ENCODE data around the gene MDC1. TPM values are rescaled to one million over a fixed set of nuclear protein-coding genes. Genes with fewer than 3 reads are reported as not detected.

The MDC1 gene
- total and polyA plus RNA-seq, 2 experiments from 2014 or later = 17.2 to 32.7 TPM

GRCh38 chr6:30747902-30748769, 31.1 kb upstream of the MDC1 start (continued):
- TF ChIP-seq CREB1 (CRISPR knock-in tag; IDR thresholded peaks at IDR 0.05; ENCODE audit: low read depth) (no peak), POLR2AphosphoS5 (IDR thresholded peaks at IDR 0.05; ENCODE audit: low read depth) (no peak)

GRCh38 chr6:30747300-30747687, 30.2 kb upstream of the MDC1 start:
- Mint-ChIP-seq H3K9me3 (no peaks in the 10 kb centered on the region; the same call in 2 of the 3 replicates), H3K36me3 (ENCODE audit: low read depth) (peaks cover 4% of the 10 kb centered on the region), H3K4me3 (no peak overlapping the region; the same call in 2 of the 3 replicates), H3K27me3 (ENCODE audit: insufficient read depth, low read depth, poor library complexity) (peaks cover 16% of the 10 kb centered on the region), H3K27ac (no peak overlapping the region), H3K4me1 (peaks cover 20% of the 10 kb centered on the region)
- Histone ChIP-seq H3K27ac (ENCODE audit: low read depth) (no peak overlapping the region), H2AFZ (no peak overlapping the region), H3K36me3 (ENCODE audit: insufficient read depth) (no peaks in the 10 kb centered on the region), H3K4me1 (ENCODE audit: insufficient read depth) (peaks cover 15% of the 10 kb centered on the region), H3K4me2 (no peak overlapping the region), H4K20me1 (replicated peaks; ENCODE audit: insufficient read depth) (peaks cover 4% of the 10 kb centered on the region), H3K27me3 (ENCODE audit: insufficient read depth) (peaks cover 8% of the 10 kb centered on the region), H3F3A (replicated peaks; ENCODE audit: low read depth) (peaks cover 13% of the 10 kb centered on the region), H3K9me2 (ENCODE audit: insufficient read depth) (no peaks in the 10 kb centered on the region), H3K4me3 (no peak overlapping the region), H3K79me2 (replicated peaks; ENCODE audit: insufficient read depth) (0 out of 2 replicates have a peak, but pooled peaks cover 4% of the 10 kb centered on the region)
- no peak for TF ChIP-seq ETS1 (IDR thresholded peaks at IDR 0.05)
- TF ChIP-seq EZH2 (IDR thresholded peaks at IDR 0.05; ENCODE audit: low read depth, unreplicated experiment) = no peak
- TF ChIP-seq, protein P1, sequence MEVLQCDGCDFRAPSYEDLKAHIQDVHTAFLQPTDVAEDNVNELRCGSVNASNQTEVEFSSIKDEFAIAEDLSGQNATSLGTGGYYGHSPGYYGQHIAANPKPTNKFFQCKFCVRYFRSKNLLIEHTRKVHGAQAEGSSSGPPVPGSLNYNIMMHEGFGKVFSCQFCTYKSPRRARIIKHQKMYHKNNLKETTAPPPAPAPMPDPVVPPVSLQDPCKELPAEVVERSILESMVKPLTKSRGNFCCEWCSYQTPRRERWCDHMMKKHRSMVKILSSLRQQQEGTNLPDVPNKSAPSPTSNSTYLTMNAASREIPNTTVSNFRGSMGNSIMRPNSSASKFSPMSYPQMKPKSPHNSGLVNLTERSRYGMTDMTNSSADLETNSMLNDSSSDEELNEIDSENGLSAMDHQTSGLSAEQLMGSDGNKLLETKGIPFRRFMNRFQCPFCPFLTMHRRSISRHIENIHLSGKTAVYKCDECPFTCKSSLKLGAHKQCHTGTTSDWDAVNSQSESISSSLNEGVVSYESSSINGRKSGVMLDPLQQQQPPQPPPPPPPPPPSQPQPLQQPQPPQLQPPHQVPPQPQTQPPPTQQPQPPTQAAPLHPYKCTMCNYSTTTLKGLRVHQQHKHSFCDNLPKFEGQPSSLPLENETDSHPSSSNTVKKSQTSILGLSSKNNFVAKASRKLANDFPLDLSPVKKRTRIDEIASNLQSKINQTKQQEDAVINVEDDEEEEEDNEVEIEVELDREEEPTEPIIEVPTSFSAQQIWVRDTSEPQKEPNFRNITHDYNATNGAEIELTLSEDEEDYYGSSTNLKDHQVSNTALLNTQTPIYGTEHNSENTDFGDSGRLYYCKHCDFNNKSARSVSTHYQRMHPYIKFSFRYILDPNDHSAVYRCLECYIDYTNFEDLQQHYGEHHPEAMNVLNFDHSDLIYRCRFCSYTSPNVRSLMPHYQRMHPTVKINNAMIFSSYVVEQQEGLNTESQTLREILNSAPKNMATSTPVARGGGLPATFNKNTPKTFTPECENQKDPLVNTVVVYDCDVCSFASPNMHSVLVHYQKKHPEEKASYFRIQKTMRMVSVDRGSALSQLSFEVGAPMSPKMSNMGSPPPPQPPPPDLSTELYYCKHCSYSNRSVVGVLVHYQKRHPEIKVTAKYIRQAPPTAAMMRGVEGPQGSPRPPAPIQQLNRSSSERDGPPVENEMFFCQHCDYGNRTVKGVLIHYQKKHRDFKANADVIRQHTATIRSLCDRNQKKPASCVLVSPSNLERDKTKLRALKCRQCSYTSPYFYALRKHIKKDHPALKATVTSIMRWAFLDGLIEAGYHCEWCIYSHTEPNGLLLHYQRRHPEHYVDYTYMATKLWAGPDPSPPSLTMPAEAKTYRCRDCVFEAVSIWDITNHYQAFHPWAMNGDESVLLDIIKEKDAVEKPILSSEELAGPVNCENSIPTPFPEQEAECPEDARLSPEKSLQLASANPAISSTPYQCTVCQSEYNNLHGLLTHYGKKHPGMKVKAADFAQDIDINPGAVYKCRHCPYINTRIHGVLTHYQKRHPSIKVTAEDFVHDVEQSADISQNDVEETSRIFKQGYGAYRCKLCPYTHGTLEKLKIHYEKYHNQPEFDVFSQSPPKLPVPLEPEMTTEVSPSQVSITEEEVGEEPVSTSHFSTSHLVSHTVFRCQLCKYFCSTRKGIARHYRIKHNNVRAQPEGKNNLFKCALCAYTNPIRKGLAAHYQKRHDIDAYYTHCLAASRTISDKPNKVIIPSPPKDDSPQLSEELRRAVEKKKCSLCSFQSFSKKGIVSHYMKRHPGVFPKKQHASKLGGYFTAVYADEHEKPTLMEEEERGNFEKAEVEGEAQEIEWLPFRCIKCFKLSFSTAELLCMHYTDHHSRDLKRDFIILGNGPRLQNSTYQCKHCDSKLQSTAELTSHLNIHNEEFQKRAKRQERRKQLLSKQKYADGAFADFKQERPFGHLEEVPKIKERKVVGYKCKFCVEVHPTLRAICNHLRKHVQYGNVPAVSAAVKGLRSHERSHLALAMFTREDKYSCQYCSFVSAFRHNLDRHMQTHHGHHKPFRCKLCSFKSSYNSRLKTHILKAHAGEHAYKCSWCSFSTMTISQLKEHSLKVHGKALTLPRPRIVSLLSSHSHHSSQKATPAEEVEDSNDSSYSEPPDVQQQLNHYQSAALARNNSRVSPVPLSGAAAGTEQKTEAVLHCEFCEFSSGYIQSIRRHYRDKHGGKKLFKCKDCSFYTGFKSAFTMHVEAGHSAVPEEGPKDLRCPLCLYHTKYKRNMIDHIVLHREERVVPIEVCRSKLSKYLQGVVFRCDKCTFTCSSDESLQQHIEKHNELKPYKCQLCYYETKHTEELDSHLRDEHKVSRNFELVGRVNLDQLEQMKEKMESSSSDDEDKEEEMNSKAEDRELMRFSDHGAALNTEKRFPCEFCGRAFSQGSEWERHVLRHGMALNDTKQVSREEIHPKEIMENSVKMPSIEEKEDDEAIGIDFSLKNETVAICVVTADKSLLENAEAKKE (CRISPR knock-in tag; IDR thresholded peaks at IDR 0.05) = no peak
- no peak for TF ChIP-seq NANOG (IDR thresholded peaks at IDR 0.05; ENCODE audit: borderline replicate concordance)
- TF ChIP-seq JUNB (IDR thresholded peaks at IDR 0.05; ENCODE audit: unreplicated experiment) = no peak
- no peak for TF ChIP-seq POLR2AphosphoS5 (IDR thresholded peaks at IDR 0.05; ENCODE audit: low read depth)
- no peak for TF ChIP-seq ZNF114 (CRISPR knock-in tag; IDR thresholded peaks at IDR 0.05)
- no peak for TF ChIP-seq ZNF331 (CRISPR knock-in tag; IDR thresholded peaks at IDR 0.05; ENCODE audit: low read depth)
- TF ChIP-seq EZH2phosphoT487 (IDR thresholded peaks at IDR 0.05; ENCODE audit: unreplicated experiment) = no peak
- no peak for TF ChIP-seq STAT1 (IDR thresholded peaks at IDR 0.05; ENCODE audit: unreplicated experiment)
- no peak for TF ChIP-seq CTCF (conservative IDR thresholded peaks at IDR 0.05; ENCODE audit: low read depth in 2 of 2)
- no peak for TF ChIP-seq CREB1 (CRISPR knock-in tag; IDR thresholded peaks at IDR 0.05; ENCODE audit: low read depth)
- DNase-seq (ENCODE audit: low spot score) = no peak
- ATAC-seq = no peak
